ENCODE data around the gene ZNF140. TPM values are rescaled to one million over a fixed set of nuclear protein-coding genes. Genes with fewer than 3 reads are reported as not detected.

ZNF140 gene
- total RNA-seq, 1 donor from 2014 or later = 17.2 TPM

- H3K4me1 Mint-ChIP-seq (ENCODE audit: low read depth, unreplicated experiment) = no peaks in the 10 kb centered on the region
- no peak overlapping the region for H2AFZ ChIP-seq (ENCODE audit: low read depth, low read length)
- no peak for FAIRE-seq
- H3K27me3 ChIP-seq (ENCODE audit: insufficient read depth, low read length) = no peaks in the 10 kb centered on the region
- no peaks in the 10 kb centered on the region for H3K27me3 Mint-ChIP-seq (ENCODE audit: low read depth, unreplicated experiment)
- TF ChIP-seq CTCF (IDR thresholded peaks at IDR 0.05; ENCODE audit: insufficient read depth, low read depth, low read length) = no peak
- peaks cover 78% of the 10 kb centered on the region for H3K9me3 Mint-ChIP-seq (ENCODE audit: unreplicated experiment)
- no peaks in the 10 kb centered on the region for H3K4me1 ChIP-seq (ENCODE audit: insufficient read depth, low read length)
- peaks cover 67% of the 10 kb centered on the region for H3K9me3 ChIP-seq (ENCODE audit: insufficient read depth, low read depth, low read length)
- no peak overlapping the region for H3K4me2 ChIP-seq (ENCODE audit: low read length)
- peaks cover 78% of the 10 kb centered on the region for H3K36me3 Mint-ChIP-seq (ENCODE audit: low read depth, unreplicated experiment)
- DNase-seq (ENCODE audit: low read depth) = no peak
- H3K27ac ChIP-seq (ENCODE audit: low read depth, low read length) = no peak overlapping the region
- peaks cover 34% of the 10 kb centered on the region for H3K36me3 ChIP-seq (ENCODE audit: insufficient read depth, low read length)
- H3K9ac ChIP-seq (ENCODE audit: low read length) = no peak overlapping the region
- H3K4me3 ChIP-seq (ENCODE audit: insufficient read depth, low read depth, low read length) = no peak overlapping the region
- no peak overlapping the region for H3K27ac Mint-ChIP-seq (ENCODE audit: unreplicated experiment)
- no peak overlapping the region for H3K4me3 Mint-ChIP-seq (ENCODE audit: unreplicated experiment)
- no peaks in the 10 kb centered on the region for H3K79me2 ChIP-seq (ENCODE audit: insufficient read depth, low read length)
- H4K20me1 ChIP-seq (ENCODE audit: insufficient read depth, low read length) = no peaks in the 10 kb centered on the region
Observed at GRCh38 chr12:133156125-133156690, 75.5 kb downstream of the ZNF140 start.

Other genes starting within 250 kb of the ZNF140 start
- 60.4 and 66.6 TPM in 2 replicates for gene CHFR, start 193.3 kb upstream of the ZNF140 start, total RNA-seq
- 14.3 and 16.2 TPM in 2 replicates for gene ZNF605, start 124.6 kb upstream of the ZNF140 start, total RNA-seq
- gene ZNF26, start 94.6 kb upstream of the ZNF140 start, total RNA-seq = 11.7 and 12.3 TPM in 2 replicates
- gene ZNF84, start 43.4 kb upstream of the ZNF140 start, total RNA-seq = 28.7 and 33.7 TPM in 2 replicates
- 1.2 TPM in 2 replicates for gene ZNF891, start 49.4 kb downstream of the ZNF140 start, total RNA-seq
- 7.3 and 7.6 TPM in 2 replicates for gene ZNF10, start 49.7 kb downstream of the ZNF140 start, total RNA-seq
- gene ZNF268, start 100.6 kb downstream of the ZNF140 start, total RNA-seq = 21.0 and 24.3 TPM in 2 replicates
- not detected in 2 replicates for gene ANHX, start 155.0 kb downstream of the ZNF140 start, total RNA-seq